Activated effector memory CD4-positive, alpha-beta T cell treated with anti-CD3 and anti-CD28 coated beads, Interleukin-2, amount 50 U/mL, for 16 hours (primary cell): ENCODE results near the gene IL32.
"Not testable (repeated sequence)": the region's sequence is repeated elsewhere in the genome, so short reads cannot be mapped to it uniquely, and the experiment has no call there.

Source experiments
- DNase-seq: peaks from one replicate; pipeline ENCODE4 v3.0.0-alpha.2; 2020

Gene IL32

DNA sequence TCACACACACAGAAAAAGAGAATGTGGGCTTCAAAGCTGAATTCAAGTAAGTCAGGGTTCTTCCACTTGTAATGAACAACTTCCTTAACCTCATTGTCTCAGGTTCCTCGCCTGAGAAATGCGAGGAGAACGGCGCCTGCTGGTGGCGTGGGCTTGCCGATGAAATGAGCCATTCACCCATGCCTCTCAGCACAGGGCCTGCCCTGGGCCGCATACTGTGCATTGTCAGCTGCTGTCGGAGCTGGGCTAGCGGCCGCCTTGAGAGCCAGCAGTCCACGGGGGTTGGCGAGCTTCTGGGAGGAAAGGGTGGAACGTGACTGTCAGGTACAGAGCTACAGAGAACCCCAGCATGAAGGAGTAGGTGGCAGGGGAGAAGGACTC is 12.1 kb upstream of the IL32 start:
- not testable (repeated sequence) for DNase-seq

GRCh38 chr16:3054965-3055733 is 10.3 kb upstream of the IL32 start:
- DNase-seq = no peak

DNA sequence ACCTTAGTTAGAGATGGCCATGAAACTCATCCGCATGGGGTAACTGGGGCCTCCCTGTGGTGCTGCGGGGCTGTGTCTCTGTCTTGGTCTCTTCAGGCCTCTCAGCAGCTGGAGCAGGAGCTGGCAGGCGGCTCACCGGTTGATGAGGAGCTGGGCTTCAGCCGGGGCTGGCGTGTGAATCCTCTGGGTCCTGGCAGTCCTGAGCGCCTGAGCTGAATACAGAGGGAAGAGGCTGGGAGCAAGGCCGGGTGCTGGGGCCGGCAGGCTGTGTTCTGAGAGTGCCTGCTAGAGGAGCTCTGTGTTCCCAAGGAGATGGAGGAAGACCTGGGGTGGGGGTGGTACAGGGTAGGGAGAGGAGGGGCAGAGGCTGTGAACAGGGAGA is 9.7 kb upstream of the IL32 start:
- not testable (repeated sequence) for DNase-seq

DNA sequence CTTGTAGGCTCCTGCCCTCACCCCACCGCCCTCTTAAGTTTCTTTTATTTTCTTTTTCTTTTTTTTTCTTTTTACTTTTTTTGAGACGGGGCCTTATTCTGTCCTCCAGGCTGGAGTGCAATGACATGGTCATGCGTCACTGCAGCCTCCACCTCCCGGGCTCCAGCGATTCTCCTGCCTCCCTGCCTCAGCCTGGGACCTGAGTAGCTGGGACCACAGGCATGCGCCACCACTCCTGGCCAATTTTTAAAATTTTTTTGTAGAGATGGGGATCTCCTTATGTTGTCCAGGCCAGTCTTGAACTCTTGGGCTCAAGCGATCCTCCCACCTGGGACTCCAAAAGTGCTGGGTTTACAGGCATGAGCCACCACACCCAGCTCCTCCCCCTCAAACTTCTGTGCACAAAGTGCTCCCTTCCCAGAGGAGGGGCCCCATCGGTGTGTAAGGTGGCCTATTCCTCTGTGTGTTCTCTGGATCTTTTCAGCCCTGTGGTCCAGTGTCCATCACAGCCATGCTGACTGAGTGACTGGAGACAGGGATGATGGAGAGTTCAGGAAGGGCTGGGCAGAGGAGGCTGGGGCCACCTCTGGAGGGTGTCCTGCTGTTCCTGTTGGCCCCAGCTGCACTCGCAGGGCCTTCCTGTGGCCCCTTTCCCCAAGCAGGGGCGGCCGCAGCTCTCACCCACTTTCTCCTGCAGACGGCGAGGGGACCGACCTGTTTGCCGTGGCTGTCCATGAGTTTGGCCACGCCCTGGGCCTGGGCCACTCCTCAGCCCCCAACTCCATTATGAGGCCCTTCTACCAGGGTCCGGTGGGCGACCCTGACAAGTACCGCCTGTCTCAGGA is 8.9 kb upstream of the IL32 start:
- no peak for DNase-seq

DNA sequence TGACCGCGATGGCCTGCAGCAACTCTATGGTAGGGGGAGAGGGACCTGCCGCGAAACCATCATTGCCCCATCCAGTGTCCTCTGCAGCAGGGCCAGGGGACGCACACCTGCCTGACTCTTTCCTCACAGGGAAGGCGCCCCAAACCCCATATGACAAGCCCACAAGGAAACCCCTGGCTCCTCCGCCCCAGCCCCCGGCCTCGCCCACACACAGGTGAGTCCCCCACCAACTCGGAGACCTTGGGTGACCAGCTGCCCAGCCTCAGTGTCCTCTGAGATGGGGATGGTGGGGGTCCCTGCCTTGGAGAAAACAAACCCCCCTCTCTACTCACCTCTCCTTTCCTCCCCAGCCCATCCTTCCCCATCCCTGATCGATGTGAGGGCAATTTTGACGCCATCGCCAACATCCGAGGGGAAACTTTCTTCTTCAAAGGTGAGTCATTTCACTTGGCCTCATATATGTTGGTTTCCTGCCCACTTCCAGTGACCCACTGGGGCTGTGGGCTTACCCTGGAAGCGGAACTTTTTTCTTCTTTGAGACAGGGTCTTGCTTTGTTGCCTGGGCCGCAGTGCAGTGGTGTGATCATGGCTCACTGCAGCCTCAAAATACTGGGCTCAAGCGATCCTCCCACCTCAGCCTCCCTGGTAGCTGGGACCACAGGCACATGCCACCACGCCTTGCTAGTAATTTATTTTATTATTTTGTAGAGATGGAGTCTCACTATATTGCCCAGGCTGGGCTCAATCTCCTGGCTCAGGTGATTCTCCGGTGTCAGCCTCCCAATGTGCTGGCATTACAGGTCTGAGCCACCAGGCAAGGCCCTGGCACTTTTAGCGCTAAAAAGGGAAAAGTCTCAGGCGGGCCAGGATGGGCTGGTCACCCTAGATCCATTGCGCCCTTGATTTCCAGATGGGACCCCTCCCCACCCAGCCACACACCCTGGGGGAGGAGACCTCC is 8.0 kb upstream of the IL32 start:
- DNase-seq = no peak

DNA sequence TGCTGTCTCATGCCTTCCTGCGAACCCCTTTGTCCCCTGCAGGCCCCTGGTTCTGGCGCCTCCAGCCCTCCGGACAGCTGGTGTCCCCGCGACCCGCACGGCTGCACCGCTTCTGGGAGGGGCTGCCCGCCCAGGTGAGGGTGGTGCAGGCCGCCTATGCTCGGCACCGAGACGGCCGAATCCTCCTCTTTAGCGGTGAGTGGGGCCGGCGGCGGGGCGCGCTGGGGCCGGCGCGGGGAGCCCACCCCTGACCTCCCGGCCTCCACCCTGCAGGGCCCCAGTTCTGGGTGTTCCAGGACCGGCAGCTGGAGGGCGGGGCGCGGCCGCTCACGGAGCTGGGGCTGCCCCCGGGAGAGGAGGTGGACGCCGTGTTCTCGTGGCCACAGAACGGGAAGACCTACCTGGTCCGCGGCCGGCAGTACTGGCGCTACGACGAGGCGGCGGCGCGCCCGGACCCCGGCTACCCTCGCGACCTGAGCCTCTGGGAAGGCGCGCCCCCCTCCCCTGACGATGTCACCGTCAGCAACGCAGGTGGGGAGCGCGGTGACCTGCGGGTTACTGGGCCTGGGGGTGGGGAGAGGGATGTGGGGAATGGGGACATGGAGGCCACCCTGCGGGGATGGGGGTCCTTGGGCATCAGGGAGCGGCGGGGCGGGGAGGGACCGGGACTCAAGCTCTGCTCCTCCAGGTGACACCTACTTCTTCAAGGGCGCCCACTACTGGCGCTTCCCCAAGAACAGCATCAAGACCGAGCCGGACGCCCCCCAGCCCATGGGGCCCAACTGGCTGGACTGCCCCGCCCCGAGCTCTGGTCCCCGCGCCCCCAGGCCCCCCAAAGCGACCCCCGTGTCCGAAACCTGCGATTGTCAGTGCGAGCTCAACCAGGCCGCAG is 7.1 kb upstream of the IL32 start:
- peak; percentile 86 for DNase-seq

DNA sequence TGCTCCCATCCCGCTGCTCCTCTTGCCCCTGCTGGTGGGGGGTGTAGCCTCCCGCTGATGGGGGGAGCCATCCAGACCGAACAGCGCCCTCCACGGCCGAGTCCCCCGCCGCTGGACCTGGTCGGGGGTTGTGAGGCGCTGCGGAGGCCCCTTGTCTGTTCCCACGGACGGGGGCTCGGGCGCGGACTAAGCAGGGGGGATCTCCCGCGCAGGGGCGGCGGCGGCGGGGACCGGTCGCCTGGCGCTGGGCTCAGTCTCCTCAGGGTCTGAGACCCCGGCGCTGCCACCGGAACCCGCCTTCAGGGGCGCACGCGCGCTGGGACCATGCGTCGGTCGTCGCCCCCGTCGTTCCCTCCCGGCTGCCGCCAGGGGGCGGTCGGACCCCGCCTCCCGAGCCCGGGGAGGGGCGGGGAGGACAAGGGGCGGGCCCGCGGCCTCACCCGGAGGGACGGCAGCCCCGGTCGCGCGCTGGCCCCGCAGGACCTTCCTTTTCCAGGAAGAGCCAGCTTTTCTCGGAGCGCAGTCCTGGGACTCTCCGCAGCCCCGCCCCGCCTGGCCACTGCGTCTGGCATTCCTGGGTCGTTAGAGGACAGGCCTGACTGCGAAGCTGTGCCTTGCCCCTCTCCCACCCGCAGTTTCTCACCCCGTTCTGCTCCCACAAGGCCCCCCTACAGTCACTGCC is 6.3 kb upstream of the IL32 start:
- peak; percentile 95 for DNase-seq

GRCh38 chr16:3059723-3060242 is 5.7 kb upstream of the IL32 start:
- DNase-seq = no peak

DNA sequence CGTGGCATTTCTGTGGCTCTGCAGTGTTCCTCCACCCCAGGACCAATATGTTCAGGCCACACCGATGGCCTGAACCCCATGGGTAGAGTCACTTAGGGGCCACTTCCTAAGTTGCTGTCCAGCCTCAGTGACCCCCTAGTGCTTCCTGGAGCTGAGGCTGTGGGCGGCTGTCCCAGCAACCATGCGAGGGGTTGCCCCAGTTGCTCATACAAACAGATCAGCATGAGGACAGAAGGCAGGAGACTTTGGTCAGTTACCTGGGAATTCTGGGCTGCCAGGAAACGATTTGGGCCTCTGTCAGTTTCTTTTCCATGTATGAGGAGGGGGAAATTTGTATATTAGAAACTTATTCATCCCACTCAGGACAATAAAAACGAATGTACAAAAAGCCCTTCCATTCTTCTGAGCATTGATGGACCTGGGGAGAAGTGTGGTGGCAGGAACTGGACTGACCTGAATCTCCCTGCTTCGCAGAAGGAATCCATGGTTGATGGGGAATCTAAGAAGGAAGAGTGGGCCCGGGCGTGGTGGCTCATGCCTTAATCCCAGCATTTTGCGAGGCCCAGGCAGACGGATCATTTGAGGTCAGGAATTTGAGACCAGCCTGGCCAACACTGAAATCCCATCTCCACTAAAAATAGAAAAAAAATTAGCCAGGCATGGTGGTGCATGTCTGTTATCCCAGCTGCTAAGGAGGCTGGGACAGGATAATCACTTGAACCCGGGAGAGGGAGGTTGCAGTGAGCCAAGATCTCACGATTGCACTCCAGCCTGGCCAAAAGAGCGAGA is 4.9 kb upstream of the IL32 start:
- no peak for DNase-seq

DNA sequence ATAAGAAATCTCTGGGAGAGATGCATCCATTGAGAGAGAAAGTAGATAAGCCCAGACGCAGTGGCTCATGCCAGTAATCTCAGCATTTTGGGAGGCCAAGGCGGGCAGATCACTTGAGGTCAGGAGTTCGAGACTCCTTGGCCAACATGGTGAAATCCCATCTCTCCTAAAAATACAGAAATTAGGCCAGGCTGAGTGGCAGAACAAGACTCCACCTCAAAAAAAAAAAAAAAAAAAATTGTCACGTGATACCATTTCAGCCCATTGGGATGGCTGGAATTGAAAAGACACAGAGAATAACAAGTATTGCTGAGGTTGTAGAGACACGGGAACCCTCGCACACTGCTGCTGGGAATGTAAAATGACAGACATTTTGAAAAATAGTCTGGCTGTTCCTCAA is 2.9 kb upstream of the IL32 start:
- DNase-seq = no peak

DNA sequence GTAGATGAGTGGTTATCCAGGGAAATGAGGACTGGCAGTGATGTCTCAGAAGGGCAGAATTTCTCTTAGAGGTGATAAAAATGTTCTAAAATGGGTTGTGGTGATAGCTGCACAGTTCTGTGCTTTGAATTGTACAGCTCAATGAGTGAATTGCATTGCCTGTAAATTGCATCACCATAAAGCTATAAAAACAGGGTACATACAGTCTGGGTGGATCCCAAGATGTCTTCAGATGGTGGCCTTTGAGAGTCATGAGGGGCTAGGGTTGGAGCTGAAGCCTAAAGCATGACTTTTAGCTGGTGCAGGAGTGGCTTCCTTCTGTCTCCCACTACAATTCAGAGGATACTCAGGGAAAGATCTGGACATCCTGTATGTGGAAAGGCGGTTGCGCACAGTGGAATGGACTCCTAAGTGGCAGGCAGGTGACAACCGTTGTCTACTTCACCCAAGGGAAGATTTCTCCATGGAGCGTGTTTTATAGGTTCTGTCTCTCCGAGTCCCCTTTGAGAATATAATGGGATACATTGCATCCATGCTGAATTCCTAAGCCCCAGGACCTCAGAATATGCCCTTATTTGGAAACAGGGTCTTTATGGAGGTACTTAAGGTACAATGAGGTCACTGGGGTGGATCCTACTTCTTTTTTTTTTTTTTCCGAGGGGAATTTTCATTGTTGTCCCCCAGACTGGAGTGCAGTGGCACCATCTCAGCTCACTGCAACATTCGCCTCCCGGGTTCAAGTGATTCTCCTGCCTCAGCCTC is 1.6 kb upstream of the IL32 start:
- no peak for DNase-seq

DNA sequence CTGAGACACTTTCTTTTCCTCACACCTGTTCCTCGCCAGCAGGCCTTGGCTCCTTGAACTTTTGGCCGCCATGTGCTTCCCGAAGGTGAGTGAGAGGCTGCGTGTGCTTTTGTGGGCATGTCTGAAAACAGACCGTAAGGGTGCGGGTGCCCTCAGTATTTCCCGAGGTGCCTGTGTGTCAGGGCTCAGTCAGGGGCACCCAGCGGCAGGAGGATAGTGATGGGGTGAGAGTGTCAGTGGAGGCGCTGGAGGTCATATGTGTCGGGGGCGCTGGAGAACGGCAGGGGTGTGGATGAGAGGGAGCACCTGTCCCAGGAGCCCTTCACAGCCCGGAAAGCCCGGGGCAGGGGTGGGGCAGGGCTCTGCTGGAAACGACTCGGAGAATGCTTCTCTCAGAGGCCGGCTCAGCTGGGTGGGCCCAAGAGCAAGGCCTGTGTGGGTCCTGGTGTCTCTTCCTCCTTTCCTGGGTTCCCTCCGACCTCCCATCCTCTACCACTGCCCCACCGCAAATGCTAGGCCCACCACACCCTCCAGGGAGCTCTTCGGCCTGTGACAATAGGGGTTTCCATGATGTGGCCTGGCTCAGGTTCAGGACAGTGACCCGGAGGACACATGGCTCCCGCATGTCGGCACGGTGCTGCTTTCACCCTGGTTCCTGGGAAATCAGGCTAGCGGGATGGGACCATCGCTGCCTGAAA is 451 bp downstream of the IL32 start:
- DNase-seq = peak; percentile 77

GRCh38 chr16:3066440-3066748 is 954 bp downstream of the IL32 start:
- DNase-seq = no peak

DNA sequence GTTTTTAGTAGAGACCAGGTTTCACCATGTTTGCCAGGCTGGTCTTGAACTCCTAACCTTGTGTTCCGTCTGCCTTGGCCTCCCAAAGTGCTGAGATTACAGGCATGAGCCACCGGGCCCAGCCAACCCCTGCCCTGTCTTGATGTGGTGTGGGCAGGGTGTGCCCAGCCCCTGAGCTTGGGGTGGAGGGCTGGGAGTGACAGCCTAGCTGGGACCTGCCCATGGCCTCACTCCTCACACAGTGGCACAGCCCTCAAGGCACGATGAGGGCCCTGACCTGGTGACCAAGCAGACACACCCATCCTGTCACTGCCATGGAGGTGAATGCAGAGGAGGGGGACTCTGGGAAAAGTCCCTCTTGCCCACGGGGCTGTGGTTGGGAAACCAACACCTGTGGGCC is 3.0 kb downstream of the IL32 start:
- DNase-seq = no peak

GRCh38 chr16:3069146-3069545 is 3.7 kb downstream of the IL32 start:
- DNase-seq = not testable (repeated sequence)

DNA sequence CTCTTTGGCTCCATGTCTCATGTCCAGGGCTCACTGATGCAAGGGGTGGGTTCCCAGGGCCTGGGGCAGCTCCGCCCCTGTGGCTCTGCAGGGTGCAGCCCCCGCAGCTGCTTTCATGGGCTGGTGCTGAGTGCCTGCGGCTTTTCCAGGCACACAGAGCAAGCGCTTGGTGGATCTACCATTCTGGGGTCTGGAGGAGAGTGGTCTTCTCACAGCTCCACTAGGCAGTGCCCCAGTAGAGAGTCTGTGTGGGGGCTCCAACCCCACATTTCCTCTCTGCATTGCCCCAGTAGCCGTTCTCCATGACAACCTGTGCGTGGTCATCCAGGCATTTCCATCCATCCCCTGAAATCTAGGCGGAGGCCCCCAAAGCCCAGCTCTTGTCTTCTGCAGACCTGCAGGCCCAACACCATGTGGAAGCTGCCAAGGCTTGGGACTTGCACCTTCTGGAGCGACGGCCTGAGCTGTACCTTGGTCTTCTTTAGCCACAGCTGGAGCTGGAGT is 5.2 kb downstream of the IL32 start:
- DNase-seq = no peak

GRCh38 chr16:3071655-3072054 is 6.2 kb downstream of the IL32 start:
- DNase-seq = no peak

- DNase-seq = not testable (repeated sequence)
Observed at GRCh38 chr16:3072148-3072547, 6.7 kb downstream of the IL32 start.
